Stimulated activated CD8-positive, alpha-beta memory T cell treated with anti-CD3 and anti-CD28 coated beads, Interleukin-15, amount 100 ng/mL, for 48 hours (primary cell): ENCODE results near the gene FARP1.
"Not testable (repeated sequence)": the region's sequence is repeated elsewhere in the genome, so short reads cannot be mapped to it uniquely, and the experiment has no call there.

Experiments used
- DNase-seq, 2 donors: peaks; one replicate each; pipeline ENCODE4 v3.0.0-alpha.2; 2020; ENCODE audit warnings: low read depth in 2 of 2

Gene FARP1

GRCh38 chr13:98262292-98262691 lies 119.4 kb downstream of the FARP1 start:
- DNase-seq = no peak

GRCh38 chr13:98263841-98264240 lies 120.9 kb downstream of the FARP1 start:
- DNase-seq = no peak

- DNase-seq = no peak
Observed at GRCh38 chr13:98264877-98265276, 122.0 kb downstream of the FARP1 start.

GRCh38 chr13:98265692-98266551 lies 123.0 kb downstream of the FARP1 start:
- no peak for DNase-seq

- DNase-seq = no peak
Observed at GRCh38 chr13:98267080-98267912, 124.4 kb downstream of the FARP1 start.

- DNase-seq = no peak
Observed at GRCh38 chr13:98269386-98269785, 126.5 kb downstream of the FARP1 start.

- DNase-seq = no peak
Observed at GRCh38 chr13:98270819-98271218, 127.9 kb downstream of the FARP1 start.

- not testable (repeated sequence) for DNase-seq
Observed at GRCh38 chr13:98271646-98272045, 128.8 kb downstream of the FARP1 start.

GRCh38 chr13:98272549-98272948 lies 129.7 kb downstream of the FARP1 start:
- no peak for DNase-seq

GRCh38 chr13:98273067-98273823 lies 130.4 kb downstream of the FARP1 start:
- no peak for DNase-seq

- DNase-seq = no peak
Observed at GRCh38 chr13:98273824-98274742, 131.2 kb downstream of the FARP1 start.

- no peak for DNase-seq
Observed at GRCh38 chr13:98274921-98275487, 132.1 kb downstream of the FARP1 start.

GRCh38 chr13:98275681-98276171 lies 132.8 kb downstream of the FARP1 start:
- no peak for DNase-seq

- DNase-seq = no peak
Observed at GRCh38 chr13:98276486-98276885, 133.6 kb downstream of the FARP1 start.

GRCh38 chr13:98278068-98278724 lies 135.3 kb downstream of the FARP1 start:
- no peak for DNase-seq

- no peak for DNase-seq
Observed at GRCh38 chr13:98279473-98280175, 136.7 kb downstream of the FARP1 start.

GRCh38 chr13:98280176-98280510 lies 137.2 kb downstream of the FARP1 start:
- no peak for DNase-seq

- no peak for DNase-seq
Observed at GRCh38 chr13:98284679-98285078, 141.8 kb downstream of the FARP1 start.

GRCh38 chr13:98285317-98285716 lies 142.4 kb downstream of the FARP1 start:
- DNase-seq = no peak
